Neutrophil (primary cell): Measurements from ENCODE around the gene OR6M1.

Experiments used
- H3K27ac ChIP-seq: fragments of 200-600 bp; sonication (generic); 2 replicates; pipeline ENCODE4 v1.5.1; 2016; ENCODE audit warnings: mild to moderate bottlenecking, moderate library complexity
- H3K27me3 ChIP-seq: fragments of 200-600 bp; sonication (generic); 2 replicates; pipeline ENCODE4 v1.6.0; 2016; ENCODE audit warnings: mild to moderate bottlenecking
- H3K36me3 ChIP-seq: fragments of 200-600 bp; sonication (generic); 2 replicates; pipeline ENCODE4 v1.5.1; 2017
- H3K4me1 ChIP-seq, 2 experiments: fragments of 200-600 bp in 1 of 2; sonication (generic) in 1 of 2; 1 replicate in 1 of 2; 2 replicates in 1 of 2; pipeline versions ENCODE4 v1.5.1 to v1.6.1; 2013 to 2016; ENCODE audit warnings: low read depth in 1 of 2, low read length in 1 of 2, mild to moderate bottlenecking in 1 of 2, moderate library complexity in 1 of 2; ENCODE audit not compliant: control insufficient read depth in 1 of 2, insufficient read depth in 1 of 2
- H3K4me3 ChIP-seq, 2 experiments: fragments of 200-600 bp in 1 of 2; sonication (generic) in 1 of 2; 1 replicate in 1 of 2; 2 replicates in 1 of 2; pipeline ENCODE4 v1.5.1; 2013 to 2016; ENCODE audit warnings: low read depth in 1 of 2, low read length in 1 of 2, mild to moderate bottlenecking in 1 of 2, moderate library complexity in 1 of 2
- H3K9me3 ChIP-seq: fragments of 200-600 bp; sonication (generic); 2 replicates; pipeline ENCODE4 v1.5.1; 2016
- CTCF ChIP-seq: fragments of 200-600 bp; sonication (generic); IDR thresholded peaks from 2 replicates; pipeline ENCODE4 v1.5.1; 2016; ENCODE audit warnings: antibody characterized with exemption

The OR6M1 gene

GRCh38 chr11:123806249-123806648, at the start of gene OR6M1:
Gene OR6M1 (minus strand): TSS chr11:123806349. CDS start chr11:123806349, 0 bp downstream.
- H3K36me3 ChIP-seq: no peaks in the 10 kb centered on the region
- H3K4me1 ChIP-seq: no peaks in the 10 kb centered on the region
- H3K9me3 ChIP-seq: no peaks in the 10 kb centered on the region
- no peaks in the 10 kb centered on the region for H3K27me3 ChIP-seq
- TF ChIP-seq CTCF: no peak
- H3K27ac ChIP-seq: no peak within 1 kb of the TSS
- no peak within 1 kb of the TSS for H3K4me3 ChIP-seq

- no peaks in the 10 kb centered on the region for H3K9me3 ChIP-seq
- H3K27me3 ChIP-seq: no peaks in the 10 kb centered on the region
- H3K36me3 ChIP-seq: no peaks in the 10 kb centered on the region
- H3K4me3 ChIP-seq: no peak overlapping the region
- no peak for TF ChIP-seq CTCF
- no peak overlapping the region for H3K27ac ChIP-seq
- no peaks in the 10 kb centered on the region for H3K4me1 ChIP-seq
Observed at GRCh38 chr11:123853038-123853437, 46.9 kb upstream of the OR6M1 start.

- Histone ChIP-seq H3K4me3 (no peak overlapping the region), H3K36me3 (no peaks in the 10 kb centered on the region), H3K27me3 (no peaks in the 10 kb centered on the region), H3K4me1 (no peaks in the 10 kb centered on the region), H3K9me3 (no peaks in the 10 kb centered on the region), H3K27ac (no peak overlapping the region)
- no peak for TF ChIP-seq CTCF
Observed at GRCh38 chr11:123852321-123852720, 46.2 kb upstream of the OR6M1 start.

GRCh38 chr11:123851110-123851509, 45.0 kb upstream of the OR6M1 start:
- H3K9me3 ChIP-seq: no peaks in the 10 kb centered on the region
- no peak overlapping the region for H3K4me3 ChIP-seq
- no peaks in the 10 kb centered on the region for H3K4me1 ChIP-seq
- TF ChIP-seq CTCF: no peak
- H3K27ac ChIP-seq: no peak overlapping the region
- H3K36me3 ChIP-seq: no peaks in the 10 kb centered on the region
- no peaks in the 10 kb centered on the region for H3K27me3 ChIP-seq

GRCh38 chr11:123841174-123841573, 35.0 kb upstream of the OR6M1 start:
- H3K4me1 ChIP-seq: no peaks in the 10 kb centered on the region
- H3K27ac ChIP-seq: no peak overlapping the region
- no peaks in the 10 kb centered on the region for H3K36me3 ChIP-seq
- H3K4me3 ChIP-seq: no peak overlapping the region
- H3K9me3 ChIP-seq: no peaks in the 10 kb centered on the region
- TF ChIP-seq CTCF: no peak
- H3K27me3 ChIP-seq: no peaks in the 10 kb centered on the region

GRCh38 chr11:123839131-123839530, 33.0 kb upstream of the OR6M1 start:
- H3K9me3 ChIP-seq: no peaks in the 10 kb centered on the region
- no peaks in the 10 kb centered on the region for H3K36me3 ChIP-seq
- no peak for TF ChIP-seq CTCF
- no peaks in the 10 kb centered on the region for H3K4me1 ChIP-seq
- no peaks in the 10 kb centered on the region for H3K27me3 ChIP-seq
- no peak overlapping the region for H3K4me3 ChIP-seq
- H3K27ac ChIP-seq: no peak overlapping the region
